Gastroesophageal sphincter (tissue), 3 donors: ENCODE data around the gene SIRPA.

Source experiments
- EP300 ChIP-seq: sonication (generic); formaldehyde crosslinking; IDR thresholded peaks from one replicate; pipeline ENCODE4 v1.6.1; 2017; ENCODE audit warnings: antibody characterized with exemption, mild to moderate bottlenecking
- POLR2AphosphoS5 ChIP-seq: sonication (generic); formaldehyde crosslinking; IDR thresholded peaks from one replicate; pipeline ENCODE4 v1.6.1; 2017; ENCODE audit warnings: antibody characterized with exemption
- TF ChIP-seq, protein P1 (sequence below), 4 experiments: fragments of 200-600 bp in 2 of 4; fragments of 450-650 bp in 2 of 4; sonication (generic) in 1 of 4; IDR thresholded peaks; one replicate each; pipeline ENCODE4 v1.5.1; 2017 to 2019; ENCODE audit warnings: antibody characterized with exemption in 4 of 4, mild to moderate bottlenecking in 2 of 4, moderate library complexity in 2 of 4

DNA sequence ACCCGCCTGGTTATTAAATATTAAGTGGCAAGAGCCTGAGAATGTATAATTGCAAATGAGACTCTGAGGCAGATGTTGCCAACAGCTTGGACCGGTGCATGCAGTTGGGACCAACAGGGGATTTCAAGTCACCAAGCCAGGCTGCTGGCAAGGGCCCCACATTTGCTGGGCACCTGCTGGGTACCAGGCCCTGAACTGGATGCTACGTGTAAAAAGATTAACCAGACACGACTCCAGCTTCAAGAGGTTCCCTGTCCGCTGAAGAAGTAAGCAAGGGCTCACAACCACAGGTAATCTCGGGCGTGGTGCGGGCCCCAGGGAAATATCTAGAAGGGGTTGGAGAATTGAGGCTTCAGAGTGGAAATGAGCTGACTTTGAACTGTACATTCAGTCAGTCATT, 13.2 kb upstream of the SIRPA start:
- TF ChIP-seq, protein P1, sequence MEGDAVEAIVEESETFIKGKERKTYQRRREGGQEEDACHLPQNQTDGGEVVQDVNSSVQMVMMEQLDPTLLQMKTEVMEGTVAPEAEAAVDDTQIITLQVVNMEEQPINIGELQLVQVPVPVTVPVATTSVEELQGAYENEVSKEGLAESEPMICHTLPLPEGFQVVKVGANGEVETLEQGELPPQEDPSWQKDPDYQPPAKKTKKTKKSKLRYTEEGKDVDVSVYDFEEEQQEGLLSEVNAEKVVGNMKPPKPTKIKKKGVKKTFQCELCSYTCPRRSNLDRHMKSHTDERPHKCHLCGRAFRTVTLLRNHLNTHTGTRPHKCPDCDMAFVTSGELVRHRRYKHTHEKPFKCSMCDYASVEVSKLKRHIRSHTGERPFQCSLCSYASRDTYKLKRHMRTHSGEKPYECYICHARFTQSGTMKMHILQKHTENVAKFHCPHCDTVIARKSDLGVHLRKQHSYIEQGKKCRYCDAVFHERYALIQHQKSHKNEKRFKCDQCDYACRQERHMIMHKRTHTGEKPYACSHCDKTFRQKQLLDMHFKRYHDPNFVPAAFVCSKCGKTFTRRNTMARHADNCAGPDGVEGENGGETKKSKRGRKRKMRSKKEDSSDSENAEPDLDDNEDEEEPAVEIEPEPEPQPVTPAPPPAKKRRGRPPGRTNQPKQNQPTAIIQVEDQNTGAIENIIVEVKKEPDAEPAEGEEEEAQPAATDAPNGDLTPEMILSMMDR (IDR thresholded peaks at IDR 0.05): no peak
- TF ChIP-seq EP300: no peak
- TF ChIP-seq POLR2AphosphoS5: no peak
